HG03469 (cell line): Measurements from ENCODE around the gene MTG2.

Experiments used
- ATAC-seq: cut with Tn5 transposase; IDR thresholded peaks from one replicate; pipeline ENCODE4 v1.9.1; 2021; ENCODE audit warnings: mild to moderate bottlenecking, moderate library complexity, moderate number of reproducible peaks; ENCODE audit not compliant: unreplicated experiment

MTG2 gene

GRCh38 chr20:62219101-62219991 lies 36.5 kb downstream of the MTG2 start:
- ATAC-seq = no peak

GRCh38 chr20:62219992-62220665 lies 37.3 kb downstream of the MTG2 start, which contains the start of gene HRH3:
HRH3 (minus strand) TSS chr20:62220278; CDS start chr20:62219970, 308 bp downstream.
- ATAC-seq = no peak

GRCh38 chr20:62220666-62221568 lies 38.1 kb downstream of the MTG2 start:
- ATAC-seq = no peak

GRCh38 chr20:62222266-62222850 lies 39.5 kb downstream of the MTG2 start:
- ATAC-seq = no peak

GRCh38 chr20:62222972-62223371 lies 40.1 kb downstream of the MTG2 start:
- no peak for ATAC-seq

- ATAC-seq = no peak
Measured at GRCh38 chr20:62223571-62223970, 40.7 kb downstream of the MTG2 start.

- ATAC-seq = no peak
Measured at GRCh38 chr20:62224113-62224855, 41.5 kb downstream of the MTG2 start.

GRCh38 chr20:62225026-62225425 lies 42.2 kb downstream of the MTG2 start:
- ATAC-seq = no peak

GRCh38 chr20:62225820-62226635 lies 43.2 kb downstream of the MTG2 start:
- ATAC-seq = no peak

GRCh38 chr20:62226707-62227590 lies 44.1 kb downstream of the MTG2 start:
- no peak for ATAC-seq

- no peak for ATAC-seq
Measured at GRCh38 chr20:62227591-62227976, 44.8 kb downstream of the MTG2 start.

- ATAC-seq = no peak
Measured at GRCh38 chr20:62227977-62228958, 45.4 kb downstream of the MTG2 start.

GRCh38 chr20:62228982-62229545 lies 46.2 kb downstream of the MTG2 start:
- no peak for ATAC-seq

GRCh38 chr20:62229667-62230066 lies 46.8 kb downstream of the MTG2 start:
- ATAC-seq = no peak

GRCh38 chr20:62230276-62230675 lies 47.4 kb downstream of the MTG2 start:
- no peak for ATAC-seq

GRCh38 chr20:62230696-62231095 lies 47.9 kb downstream of the MTG2 start:
- no peak for ATAC-seq

GRCh38 chr20:62231292-62231691 lies 48.5 kb downstream of the MTG2 start:
- ATAC-seq = no peak
